Activated CD4-positive, CD25-positive, alpha-beta regulatory T cell treated with anti-CD3 and anti-CD28 coated beads, Interleukin-2, amount 50 U/mL, for 72 hours (primary cell): ENCODE results near the gene PRXL2B.

Experiments used
- DNase-seq: peaks from one replicate; pipeline ENCODE4 v3.0.0; 2021

PRXL2B gene

GRCh38 chr1:2602866-2603520, 16.4 kb downstream of the PRXL2B start:
- no peak for DNase-seq

- DNase-seq = peak; percentile 25
These were observed 17.1 kb downstream of the PRXL2B start for GRCh38 chr1:2603521-2604155.

GRCh38 chr1:2604156-2604843, 17.7 kb downstream of the PRXL2B start:
- peak; percentile 26 for DNase-seq

DNA sequence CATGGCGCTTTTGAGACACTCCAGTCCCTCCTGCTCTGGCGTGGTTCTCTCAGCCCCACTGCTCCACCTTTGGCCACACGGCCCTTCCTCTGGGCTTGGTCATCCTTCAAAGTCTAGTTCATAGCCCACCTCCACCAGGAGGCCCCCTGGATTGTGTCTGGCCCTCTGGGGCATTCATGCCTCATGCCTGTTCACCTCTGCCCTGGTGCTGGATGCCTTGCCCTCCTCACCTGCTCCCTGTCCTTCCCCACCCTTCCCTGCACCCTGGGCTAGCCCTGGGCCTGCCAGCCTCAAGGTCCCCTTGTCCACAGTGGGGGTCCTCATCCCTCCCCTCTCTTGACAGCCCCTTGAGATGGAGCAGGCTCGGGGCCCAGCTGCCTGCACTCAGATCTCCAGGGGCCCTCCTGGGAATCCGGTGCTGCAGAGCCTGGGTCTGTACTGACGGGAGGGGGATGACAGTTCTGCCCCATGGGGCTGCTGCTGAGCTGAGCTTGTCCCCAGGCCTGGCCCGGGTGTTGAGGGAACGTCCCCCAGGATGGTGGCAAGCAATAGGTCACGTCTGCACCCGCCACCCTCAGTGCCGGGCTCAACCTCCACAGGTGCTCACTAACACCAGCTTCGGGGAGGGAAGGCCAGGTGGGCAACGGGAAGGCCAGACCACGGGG, 18.4 kb downstream of the PRXL2B start:
- peak; percentile 28 for DNase-seq

DNA sequence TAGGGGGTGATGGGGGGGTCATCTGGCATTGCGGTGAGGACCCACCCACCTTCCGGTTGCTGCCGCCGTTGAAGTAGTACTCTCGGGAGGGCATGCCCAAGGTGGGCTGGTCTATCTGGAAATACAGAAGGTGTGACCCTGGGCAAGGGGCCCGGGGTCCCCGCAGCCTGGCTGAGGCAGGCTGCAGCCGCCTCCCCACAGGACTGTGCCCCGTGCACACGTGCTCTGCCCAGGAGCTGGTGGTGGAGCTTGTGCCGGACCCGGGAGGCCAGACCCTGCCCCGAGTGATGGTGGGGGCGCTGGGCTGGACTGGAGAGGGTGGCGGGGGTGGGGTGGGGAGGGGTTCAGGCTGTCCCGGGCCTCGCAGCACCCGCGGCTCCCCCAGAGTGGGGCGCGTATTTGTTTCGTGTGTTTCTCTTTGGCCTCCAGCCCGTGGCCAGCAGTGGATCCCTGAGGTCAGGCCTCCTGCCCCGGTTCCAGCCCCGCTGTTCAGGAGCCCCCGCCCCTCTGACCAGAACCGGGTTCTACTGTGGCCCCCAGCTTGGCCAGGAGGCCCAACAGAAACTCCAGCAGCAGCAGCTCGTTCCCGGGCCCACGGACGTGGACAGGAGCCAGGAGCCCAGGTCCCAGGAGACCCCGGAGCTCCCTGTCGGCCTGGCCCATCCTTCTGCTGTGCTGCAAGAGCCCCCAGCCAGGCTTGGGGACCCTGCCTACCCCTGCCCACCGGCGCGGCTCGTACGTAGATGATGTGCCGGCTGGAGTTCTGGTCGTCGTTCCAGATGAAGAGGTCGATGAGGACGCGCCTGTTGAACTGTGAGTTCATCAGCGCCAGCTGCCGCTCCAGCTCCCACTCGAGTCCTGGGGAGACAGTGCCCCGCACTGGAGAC, 19.2 kb downstream of the PRXL2B start:
- peak; percentile 27 for DNase-seq

DNA sequence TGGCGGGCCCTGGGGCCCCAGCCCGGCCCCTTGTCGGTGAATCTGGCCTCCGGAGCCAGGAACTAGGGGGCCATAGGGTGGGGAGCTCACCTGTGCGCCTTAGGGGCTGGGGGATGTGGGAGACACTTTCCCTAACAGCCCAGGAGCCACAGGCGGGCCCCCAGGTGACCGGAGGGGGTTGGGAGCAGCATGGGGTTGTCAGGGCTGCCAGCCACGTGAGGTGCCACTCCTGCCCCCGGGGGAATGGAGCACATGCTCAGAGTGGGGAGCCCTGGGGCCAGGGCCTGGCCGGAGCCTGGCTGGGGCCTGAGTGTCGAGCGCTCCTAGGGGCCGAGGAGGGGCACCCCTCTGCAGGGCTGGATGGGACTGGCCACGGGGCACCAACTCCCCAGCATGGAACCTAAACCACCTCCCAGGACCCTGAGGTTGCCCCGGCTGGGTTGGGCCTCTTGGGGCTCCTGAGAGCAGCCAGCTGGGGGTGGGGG, 19.9 kb downstream of the PRXL2B start:
- DNase-seq = no peak

DNA sequence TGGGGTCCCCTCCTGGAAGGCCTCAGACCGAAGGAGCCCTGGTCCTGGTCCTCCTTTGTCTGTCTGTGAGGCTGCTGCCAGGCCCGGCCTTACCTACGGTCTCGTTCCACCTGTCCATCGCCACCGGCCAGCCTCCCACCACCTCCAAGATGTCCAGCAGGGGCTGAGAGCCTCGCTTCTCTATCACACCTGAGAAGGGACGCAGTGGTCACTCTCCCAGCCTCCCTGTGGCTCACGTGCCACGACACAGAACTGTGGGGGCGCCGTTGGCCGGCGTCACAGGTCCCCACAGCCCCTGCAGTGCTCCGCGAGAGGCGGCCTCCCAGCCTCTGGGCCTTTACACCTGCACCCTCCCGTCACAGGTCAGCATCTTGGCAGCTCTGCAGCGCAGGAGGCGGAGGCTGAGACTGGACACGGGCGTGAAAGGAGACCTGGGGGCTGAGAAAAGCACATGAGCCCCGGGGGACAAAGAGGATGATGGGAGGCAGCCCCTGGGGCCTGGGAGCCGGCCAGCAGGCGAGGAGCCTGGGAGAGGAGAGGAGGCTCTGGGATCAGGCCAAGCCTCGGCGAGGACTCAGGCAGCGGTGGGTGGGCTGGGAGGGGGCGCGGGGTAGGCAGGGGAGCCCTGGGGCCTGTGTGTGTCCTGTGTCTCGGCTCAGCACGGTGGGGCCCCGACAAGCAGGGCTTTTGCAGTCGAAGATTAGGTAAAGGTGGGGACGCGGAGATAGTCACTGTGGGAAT, 20.5 kb downstream of the PRXL2B start:
- no peak for DNase-seq

DNA sequence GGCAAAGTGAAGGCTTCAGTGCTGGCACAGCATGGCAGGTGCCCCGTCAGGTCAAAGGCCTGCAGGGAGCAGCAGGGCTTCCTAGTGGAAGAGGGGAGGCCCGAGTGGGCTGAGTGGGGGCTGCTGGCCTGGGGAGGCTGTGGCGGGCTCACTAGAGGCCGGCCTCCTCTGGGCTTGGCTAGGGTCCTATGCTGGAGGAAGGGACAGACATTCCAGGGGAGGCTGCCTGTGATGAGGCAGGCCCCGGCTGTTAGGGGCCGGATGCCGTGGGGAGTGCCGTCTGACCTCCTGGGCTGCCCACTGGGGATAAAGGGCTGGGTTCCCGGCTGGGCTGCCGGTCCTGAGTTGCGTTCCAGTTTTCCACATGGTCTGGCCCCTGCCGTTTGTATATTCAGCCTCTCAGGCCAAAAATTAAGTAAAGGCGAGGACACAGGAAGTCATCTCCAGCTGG, 21.1 kb downstream of the PRXL2B start:
- no peak for DNase-seq

DNA sequence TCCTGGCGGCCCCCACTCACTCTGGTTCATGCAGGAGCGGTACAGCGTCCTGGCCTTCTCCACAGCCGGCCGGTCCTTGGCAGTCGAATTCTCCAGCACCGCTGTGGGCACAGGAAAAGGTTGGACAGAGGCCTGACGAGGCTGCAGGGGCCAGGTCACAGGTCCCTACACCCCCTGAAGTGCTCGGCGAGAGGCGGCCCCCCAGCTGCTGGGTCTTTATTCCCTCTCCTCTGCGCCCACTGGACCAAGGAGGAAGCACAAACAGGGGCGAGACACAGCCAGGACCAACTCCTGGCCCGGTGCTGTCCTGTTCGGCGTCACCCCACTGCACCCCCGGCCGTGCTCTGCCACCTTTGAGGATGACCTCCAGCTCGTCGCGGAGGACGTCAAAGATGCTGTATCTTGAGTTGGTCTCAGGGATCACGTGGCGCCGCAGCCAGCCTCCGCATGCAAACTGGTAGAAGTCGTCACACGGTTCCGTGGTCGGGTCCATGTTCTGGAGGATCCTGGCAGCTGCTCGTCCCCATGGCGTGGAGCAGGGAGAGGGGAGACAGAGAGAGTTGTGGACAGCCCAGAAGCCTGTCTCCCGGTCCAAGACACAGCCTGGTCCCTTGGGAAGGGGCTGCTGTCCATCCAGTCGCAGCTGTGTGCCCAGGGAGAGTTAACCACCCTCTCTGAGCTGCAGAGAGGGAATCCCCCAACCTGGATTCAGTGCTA, 22.9 kb downstream of the PRXL2B start:
- no peak for DNase-seq

GRCh38 chr1:2610036-2610959, 23.7 kb downstream of the PRXL2B start:
- DNase-seq = no peak

GRCh38 chr1:2611031-2611501, 24.5 kb downstream of the PRXL2B start:
- DNase-seq = peak; percentile 49

DNA sequence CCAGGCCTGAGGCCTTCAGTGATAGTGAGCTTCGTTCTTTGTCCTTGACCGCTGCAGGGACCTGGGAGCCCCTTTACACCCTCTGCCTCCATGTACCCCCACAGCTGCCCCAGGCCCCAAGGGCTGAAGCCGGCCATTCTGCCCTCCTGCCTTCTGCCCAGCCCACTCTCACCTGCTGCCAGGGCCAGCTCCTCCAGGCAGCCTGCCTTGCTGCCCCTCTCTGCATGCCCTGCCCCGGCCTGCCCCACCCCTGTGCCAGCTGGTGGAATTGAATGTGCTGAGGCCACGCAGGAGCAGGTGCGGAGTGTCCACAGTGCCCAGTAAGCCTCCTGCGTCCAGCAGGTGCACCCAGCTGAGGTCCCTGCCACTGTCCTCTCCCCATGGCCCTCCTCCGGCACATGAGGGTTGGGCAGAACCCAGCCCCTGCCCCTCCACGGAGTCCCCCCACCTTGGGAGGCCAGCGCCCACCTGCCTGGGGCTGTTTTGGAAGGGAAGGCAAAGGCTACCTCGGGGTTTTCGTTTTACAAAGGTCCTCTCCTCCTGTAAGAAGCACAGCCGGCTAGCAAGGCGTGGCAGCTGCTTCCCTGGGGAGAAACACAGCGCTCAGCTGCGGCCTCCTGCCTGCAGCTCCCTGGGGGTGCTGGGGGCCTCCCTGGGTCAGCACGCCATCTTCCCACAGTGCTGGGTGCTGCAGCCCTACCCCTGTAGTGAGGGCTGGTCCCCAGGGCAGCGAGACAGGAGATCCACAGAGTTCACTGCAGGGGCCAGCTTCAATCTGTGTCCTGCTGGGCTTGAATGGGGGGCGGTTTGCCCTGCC, 25.3 kb downstream of the PRXL2B start:
- DNase-seq = no peak

GRCh38 chr1:2612591-2613365, 26.2 kb downstream of the PRXL2B start:
- no peak for DNase-seq

DNA sequence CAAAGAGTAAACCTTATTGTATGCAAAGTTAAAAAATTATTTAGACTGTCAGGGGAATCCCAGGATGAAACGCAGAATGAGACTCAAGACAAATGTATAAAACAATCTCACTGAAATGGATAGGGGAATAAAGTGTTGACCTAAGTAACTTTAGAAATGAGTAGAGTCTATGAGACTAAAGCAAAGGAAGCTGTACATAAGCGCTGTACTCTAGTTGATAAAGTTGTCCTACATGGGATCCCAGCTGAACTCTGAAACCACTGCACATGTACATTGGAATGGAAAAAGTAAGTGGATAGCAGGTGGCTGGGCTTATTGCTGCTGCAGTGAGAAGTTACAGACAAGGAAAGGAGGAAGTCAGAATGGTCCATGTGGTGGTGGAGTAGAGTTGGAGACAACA, 27.6 kb downstream of the PRXL2B start:
- no peak for DNase-seq

GRCh38 chr1:2617971-2618470, 31.4 kb downstream of the PRXL2B start:
- DNase-seq = no peak

GRCh38 chr1:2623571-2624337, 37.2 kb downstream of the PRXL2B start:
- no peak for DNase-seq

GRCh38 chr1:2624735-2625300, 38.2 kb downstream of the PRXL2B start:
- no peak for DNase-seq
